GM12891 (cell line): Measurements from ENCODE around the gene C1QTNF5.

Experiments
- POLR2A ChIP-seq: IDR thresholded peaks from 2 replicates; pipeline ENCODE4 v1.6.1; 2011; ENCODE audit warnings: low read depth, low read length, control low read depth
- POLR2AphosphoS5 ChIP-seq: IDR thresholded peaks from 2 replicates; pipeline ENCODE4 v1.6.1; 2011; ENCODE audit warnings: low read depth, low read length, control low read depth
- TAF1 ChIP-seq: IDR thresholded peaks from 2 replicates; pipeline ENCODE4 v1.6.1; 2011; ENCODE audit warnings: low read depth, low read length, control low read depth

DNA sequence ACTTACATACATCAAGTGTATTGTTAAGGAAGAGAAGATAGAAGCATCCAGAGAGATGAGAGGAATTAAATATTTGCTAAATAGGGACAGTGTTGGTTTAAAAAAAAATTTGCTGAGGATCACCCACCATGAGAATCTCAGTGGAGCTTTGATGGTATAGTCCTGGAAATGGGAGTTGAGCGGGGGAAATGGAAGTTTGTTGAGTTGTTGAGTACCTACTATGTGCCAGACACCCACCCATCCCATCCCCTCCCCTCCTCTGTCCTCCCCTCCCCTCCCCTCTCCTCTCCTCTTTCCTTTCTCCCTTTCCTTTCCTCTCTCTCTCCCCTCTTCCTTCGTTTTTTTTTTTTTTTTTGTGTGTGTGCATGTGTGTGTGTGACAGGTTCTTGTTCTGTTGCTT, 10.5 kb upstream of the C1QTNF5 start:
- TF ChIP-seq TAF1 (no peak), POLR2A (no peak), POLR2AphosphoS5 (no peak)
